ENCODE data around the gene RINT1.
"Not testable (repeated sequence)": the region's sequence is repeated elsewhere in the genome, so short reads cannot be mapped to it uniquely, and the experiment has no call there.

Gene RINT1

DNA sequence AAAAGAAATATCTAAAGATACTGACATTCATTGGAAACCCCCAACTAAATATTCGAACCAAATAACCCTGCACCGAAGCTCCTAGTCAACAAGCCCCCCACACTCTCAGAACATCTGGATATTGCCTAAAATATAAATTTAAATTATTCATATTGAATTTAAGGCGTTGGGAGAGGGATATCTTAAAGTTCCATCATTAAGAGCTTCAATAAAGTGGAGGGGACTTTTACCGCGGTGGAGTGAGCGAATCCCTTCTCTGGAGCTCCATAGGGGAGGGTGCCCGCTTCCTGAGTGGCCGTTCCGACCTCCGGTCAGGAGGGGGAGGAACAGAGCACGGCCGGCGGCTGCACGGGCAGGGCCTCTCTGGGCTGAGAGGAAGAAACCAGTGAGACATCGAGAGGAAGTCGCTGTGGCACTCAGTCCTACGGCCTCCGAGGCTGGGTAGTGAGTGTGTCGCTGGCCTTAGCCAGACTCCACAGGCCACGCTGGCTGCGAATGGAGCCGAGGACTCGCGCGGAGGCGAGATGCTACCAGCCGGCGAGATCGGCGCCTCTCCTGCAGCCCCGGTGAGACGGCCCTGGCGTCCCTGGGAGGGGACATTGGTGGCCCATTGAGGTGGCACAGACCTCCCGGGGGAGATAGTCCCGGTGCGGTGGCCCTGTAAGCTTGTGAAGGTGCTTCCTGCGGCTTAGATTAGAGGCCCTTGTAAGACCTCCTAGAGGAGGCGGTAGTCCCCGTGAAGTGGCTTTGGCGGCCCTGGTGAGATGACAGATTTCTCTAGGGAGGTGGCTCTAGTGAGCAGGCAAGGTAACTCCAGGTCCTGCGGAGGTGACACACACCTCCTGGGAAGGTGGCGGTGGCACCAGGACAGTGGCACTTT lies at the start of gene RINT1:
Gene RINT1, plus strand, starts transcription at position 410 of the 880 bp plus-strand sequence. Its CDS starts 115 bp downstream, at position 525.
- peak; percentile 86 to 92 (median 88) for DNase-seq (ENCODE audit: low read depth in 2 of 3, low spot score in 1 of 3)

DNA sequence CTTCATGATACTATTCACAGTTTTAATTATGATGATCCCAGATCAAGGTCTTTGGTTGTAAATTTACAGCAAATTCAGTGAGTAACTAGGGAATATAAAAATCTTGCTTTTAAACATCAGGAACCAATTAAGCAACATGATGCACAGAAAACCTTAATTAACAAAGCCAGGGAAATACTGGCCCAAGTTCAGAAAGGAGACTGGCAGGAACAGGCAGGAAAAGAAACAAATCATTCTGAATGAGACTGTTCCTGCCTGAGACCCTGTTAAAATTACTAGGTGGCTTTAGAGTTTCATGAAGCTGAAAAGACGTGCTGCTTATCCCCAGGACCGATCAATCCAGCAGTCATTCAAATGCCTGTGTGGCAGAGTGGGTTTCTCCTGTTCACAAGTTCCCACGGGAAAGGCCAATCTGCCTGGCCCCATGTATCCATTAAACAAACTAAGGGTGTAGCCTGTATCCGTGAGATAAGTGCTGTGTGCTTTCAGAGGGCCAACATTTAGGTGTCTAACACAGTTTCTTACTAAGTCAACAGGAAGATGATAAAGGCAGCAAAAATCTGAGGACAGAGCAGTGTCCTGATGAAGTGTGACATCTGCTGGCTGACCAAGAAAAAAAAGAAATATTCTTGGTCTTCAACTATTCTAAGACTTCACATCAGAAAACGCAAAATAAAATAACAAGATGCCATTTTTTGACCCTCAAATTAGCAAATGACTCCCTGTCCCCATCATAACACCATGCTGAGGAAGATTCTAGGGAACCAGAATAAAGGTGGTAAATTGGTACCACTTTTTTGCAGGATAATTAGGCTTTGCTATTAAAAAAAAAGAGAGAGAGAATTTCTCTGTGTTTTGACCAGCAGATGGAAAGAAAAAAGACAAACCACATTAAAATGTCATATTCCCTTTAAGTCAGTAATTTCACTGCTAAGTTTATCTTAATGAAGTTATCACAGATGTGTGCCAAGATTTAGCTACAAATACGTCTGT lies 44.1 kb upstream of the RINT1 start:
- DNase-seq (ENCODE audit: low read depth in 2 of 3, low spot score in 1 of 3) = no peak

DNA sequence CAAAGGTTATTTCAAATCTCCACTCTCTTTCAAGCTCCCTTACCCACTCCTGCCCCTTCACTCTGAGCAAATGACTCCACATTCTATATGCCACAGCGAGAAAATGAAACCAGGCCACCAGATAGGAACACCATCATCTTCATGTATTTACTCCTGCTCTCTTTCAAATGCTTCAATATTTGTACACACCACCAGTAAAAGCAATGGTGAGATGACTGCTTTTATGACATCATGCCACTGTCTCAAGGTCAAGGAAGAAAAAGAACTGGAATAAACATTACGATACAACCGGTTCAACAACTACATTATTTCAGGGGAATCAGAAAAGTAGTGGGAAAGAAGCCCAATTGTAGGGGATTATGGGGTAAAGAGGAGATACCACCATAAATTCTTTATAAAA lies 42.6 kb upstream of the RINT1 start:
- no peak for DNase-seq (ENCODE audit: low read depth in 2 of 3, low spot score in 1 of 3)

DNA sequence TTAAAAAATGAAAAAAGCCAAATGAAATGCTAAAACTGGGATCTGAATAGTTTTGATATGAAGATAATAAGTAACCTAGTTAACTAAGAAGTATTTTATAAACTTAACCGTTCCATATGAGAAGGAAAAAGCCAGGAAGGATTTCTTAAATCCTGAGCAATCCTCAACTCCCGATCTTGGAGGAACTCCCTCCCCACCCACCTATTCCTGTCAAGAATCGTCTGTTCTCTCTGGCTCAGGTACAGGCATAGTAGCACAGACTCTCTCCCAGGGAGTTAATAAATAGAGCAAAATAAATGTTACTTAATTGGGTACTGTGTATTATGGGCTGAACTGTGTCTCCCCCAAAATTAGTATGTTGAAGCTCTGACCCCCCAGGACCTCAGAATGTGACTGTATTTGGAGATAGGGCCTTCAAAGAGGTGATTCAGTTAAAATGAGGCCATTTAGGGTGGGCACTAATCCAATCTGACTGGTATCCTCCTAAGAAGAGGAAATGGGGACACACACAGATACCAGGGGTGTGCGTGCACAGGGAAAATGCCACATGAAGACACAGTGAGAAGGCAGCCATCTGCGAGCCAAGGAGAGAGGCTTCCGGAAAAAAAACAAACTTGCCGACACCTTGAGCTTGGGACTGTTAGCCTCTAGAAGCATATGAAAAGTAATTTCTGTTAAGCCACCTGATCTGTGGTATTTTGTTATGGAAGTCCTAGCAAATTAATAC lies 38.6 kb upstream of the RINT1 start:
- no peak for DNase-seq (ENCODE audit: low read depth in 2 of 3, low spot score in 1 of 3)

DNA sequence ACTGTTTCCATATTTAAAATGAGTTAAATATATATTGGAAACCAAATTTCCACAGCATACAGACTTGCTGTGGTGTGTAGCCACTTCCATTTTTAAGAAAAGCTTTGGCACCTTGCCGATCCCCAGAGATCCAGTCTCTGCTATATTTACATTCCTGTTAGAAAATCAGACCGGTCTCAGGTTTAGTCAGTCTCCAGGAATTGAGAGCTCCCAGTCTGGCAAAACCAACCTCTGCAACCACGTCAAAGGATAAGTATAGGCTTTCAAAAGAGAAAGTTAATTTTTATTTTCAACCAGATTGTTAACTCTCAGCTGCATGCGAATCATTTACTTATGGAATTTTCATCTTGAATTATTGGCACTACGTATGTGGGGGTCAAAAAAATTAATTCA lies 38.1 kb upstream of the RINT1 start:
- no peak for DNase-seq (ENCODE audit: low read depth in 2 of 3, low spot score in 1 of 3)

DNA sequence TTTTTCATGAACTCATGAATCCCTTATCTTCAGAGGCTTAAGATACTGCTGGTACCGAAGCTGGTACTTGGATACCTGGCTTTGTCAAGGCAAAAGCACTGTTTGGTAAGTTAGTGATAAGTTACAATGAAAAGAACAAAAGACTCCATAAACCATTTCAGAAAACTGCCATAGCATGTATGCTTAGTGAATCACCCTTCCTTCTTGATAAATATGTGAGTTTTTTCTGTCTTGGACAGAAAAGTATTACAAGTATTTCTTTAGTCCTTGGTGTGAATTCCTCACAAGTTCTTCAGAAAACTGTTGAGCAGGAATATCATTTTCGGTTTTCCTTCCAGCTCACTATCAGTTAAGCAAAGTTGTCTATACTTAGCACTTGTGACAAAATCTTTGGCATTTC lies 35.5 kb upstream of the RINT1 start:
- DNase-seq (ENCODE audit: low read depth in 2 of 3, low spot score in 1 of 3) = no peak

DNA sequence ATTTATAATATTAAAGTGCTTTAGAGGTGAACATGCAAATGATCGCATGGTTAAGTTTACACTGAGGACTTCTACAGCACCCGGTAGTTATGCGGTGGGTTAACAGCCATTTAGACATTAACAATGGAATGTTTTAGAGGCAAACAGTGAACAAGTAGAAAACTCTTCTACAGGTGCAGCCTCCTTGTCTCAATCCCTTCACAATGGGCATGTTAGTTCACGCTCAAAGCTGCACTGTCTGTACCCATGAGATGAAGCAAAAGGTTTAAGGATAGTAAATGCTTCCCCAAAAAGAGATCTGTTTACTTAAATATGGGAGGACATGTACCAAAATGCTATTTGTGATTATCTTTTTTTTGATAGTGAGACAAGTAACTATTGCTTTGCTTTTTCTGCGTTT lies 35.0 kb upstream of the RINT1 start:
- no peak for DNase-seq (ENCODE audit: low read depth in 2 of 3, low spot score in 1 of 3)

DNA sequence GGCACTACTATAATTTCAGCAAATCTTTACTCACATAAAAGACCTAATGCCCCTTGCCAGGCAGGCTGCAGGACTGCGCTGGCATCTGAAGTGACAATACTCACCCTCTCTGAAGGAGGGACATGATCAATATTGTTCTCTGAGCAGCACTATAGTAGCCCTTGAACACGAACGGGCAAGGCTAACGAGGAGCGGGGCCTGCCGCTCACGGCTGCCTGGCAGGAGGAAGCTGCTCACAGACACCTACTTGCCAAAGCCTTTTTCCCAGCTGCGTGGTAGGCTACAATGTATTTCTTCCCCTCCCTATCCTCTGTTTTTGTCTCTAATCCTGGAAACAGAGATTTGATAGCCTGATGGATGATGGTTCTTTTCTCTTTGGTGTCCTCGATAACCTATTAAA lies 29.8 kb upstream of the RINT1 start:
- no peak for DNase-seq (ENCODE audit: low read depth in 2 of 3, low spot score in 1 of 3)

DNA sequence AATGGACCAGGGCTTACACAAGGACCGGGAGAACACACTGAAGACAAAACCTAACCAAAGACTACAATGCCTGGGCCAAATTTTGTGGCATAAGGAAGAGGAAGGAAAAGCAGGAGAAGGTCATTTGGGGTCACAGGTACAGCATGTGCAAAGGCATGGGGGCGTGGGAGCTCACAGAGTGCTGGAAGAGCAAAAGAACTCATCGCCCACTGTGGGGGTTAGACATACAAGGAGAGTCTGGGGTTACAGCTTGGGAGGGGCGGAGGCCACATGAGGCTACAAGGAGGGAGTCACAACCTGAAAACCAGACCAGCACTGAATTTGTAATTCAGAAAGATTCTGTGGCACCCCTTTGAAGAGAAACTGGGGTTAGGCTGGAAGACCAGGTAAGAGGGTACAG lies 19.6 kb upstream of the RINT1 start:
- no peak for DNase-seq (ENCODE audit: low read depth in 2 of 3, low spot score in 1 of 3)

DNA sequence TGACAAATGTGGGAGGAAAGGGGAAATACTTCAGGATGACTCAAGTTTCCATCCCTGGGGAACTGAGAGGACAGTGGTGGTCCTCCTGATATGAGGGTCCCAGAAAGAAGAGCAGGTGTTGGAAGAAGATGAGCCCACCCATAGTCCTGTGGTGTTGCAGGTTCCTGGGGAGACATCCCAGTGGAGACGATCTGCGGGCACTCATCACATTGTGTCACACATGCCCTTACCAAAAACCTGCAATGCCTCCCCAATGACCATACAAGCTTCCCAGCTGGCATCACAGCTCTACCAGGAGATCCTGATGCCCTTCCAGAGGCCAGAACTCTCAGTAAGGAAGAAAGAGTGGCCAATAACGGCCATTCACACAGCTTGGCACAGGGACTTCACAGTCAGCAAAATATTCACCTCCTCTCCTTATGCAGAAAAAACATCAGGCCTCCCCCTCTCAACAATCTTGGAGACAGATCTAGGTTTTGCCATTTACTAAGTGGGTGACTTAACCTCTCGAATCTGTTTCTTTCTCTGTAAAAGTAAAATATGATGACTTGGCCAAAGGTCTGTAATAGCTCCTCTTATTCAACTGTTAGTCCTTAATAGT lies 19.0 kb upstream of the RINT1 start:
- DNase-seq (ENCODE audit: low read depth in 2 of 3, low spot score in 1 of 3) = no peak

DNA sequence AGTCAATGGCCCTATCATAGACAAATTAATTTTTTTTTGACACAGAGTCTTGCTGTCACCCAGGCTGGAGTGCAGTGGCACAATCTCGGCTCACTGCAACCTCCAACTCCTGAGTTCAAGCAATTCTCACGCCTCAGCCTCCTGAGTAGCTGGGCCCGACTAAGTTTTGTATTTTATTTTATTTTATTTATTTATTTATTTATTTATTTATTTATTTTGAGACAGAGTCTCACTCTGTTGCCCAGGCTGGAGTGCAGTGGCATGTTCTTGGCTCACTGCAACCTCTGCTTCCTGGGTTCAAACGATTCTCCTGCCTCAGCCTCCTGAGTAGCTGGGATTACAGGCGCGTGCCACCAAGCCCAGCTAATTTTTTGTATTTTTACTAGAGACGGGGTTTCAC lies 16.4 kb upstream of the RINT1 start:
- not testable (repeated sequence) for DNase-seq (ENCODE audit: low read depth in 2 of 3, low spot score in 1 of 3)

DNA sequence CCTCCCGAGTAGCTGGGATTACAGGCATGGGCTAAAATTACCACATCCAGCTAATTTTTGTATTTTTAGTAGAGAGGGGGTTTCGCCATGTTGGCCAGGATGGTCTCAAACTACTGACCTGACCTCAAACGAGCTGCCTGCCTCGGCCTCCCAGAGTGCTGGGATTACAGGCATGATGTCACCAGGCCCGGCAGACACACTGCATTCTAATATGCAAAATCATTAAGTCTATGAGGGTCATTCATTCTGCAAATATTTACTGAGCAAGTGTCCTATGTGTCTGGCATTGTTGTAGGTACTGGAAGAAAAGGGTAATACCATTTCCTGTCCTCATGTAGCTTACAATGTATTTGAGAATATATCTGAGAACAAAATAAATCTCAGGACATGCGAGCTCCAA lies 12.6 kb upstream of the RINT1 start:
- no peak for DNase-seq (ENCODE audit: low read depth in 2 of 3, low spot score in 1 of 3)

DNA sequence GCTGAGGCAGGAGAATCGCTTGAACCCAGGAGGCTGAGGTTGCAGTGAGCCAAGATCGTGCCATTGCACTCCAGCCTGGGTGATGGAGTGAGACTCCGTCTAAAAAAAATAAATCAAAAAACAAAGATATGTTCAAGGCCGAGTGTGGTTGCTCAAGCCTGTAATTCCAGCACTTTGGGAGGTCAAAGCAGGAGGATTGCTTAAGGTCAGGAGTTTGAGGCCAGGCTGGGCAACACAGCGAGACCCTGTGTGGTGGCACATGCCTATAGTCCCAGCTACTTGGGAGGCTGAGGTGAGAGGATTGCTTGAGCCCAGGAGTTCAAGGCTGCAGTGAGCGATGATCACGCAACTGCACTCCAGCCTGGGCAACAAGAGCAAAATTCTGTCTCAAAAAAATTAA lies 11.4 kb upstream of the RINT1 start:
- not testable (repeated sequence) for DNase-seq (ENCODE audit: low read depth in 2 of 3, low spot score in 1 of 3)

DNA sequence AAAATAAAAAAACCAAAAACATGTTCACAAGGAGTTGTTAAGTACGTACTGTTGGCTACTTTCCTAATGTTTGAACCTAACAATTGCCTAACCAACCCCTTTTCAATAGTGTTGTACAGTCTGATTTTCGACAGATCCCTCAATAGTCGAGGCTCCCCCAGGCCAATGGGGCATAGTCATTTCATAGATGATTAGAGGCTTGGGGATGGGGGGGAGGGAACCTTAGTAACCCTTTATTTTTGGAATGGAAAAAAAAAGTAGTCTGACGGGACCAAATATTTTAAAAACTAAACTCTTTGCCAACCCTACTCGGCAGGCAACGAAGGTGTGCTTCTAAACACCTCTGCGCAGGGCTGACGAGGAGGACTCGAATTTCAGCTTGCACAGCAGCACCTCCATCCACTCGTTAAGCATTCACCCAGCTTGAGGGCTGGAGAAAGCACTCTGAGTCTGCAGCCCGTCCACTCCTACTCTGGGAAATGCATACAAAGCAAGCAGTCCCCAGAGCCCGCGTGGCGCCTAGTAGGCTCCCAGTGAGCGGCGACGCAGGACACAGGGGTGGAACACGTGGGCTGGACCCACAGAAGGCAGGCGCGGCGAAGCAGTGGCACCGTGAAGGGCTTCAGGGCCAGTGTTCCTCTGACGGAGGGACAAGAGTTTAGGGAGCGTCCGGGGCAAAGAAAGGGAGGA lies 10.8 kb upstream of the RINT1 start:
- peak; percentile 29 to 46 (median 35) for DNase-seq (ENCODE audit: low read depth in 2 of 3, low spot score in 1 of 3)

DNA sequence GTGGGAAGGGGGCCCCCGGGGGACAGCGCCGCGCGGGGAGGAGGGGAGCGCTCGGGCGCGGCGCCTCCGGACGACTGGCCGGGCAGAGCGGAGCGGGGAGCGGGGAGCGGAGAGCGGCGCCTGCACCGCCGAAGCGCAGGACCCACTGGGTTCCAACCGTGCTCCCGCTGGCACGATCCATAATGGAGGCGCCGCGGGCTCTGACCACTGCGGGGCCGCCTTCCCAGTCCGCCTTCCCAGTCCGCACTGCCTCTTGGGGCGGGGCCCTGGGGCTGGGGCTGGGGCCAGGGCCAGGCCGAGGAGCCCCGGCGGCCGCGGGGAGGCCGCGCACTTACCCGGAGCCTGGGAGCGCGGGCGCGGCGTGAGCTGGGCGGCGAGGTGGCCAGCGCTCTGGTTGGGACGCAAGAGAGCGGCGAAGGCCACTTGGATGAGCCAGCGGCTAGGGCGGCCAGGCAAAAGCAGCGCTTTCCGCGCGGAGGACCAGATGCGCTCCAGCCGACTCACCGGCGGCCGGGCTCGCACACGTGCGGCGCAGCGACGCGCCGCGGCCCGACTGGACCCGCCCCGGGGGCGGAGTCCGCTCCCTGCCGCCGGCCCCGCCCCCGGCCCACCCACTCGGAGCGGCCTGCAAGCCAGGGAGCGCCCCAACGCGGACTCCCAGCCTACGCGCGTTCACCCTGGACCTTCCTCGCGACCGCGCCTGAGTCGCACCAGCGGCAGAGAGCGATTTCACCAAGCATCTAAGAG lies 10.1 kb upstream of the RINT1 start, which contains the start of gene PUS7:
Gene PUS7, minus strand, starts transcription at position 555 of the 747 bp plus-strand sequence. CDS start 13,759 bp downstream, outside the sequence.
- peak; percentile 64 to 82 (median 68) for DNase-seq (ENCODE audit: low read depth in 2 of 3, low spot score in 1 of 3)

DNA sequence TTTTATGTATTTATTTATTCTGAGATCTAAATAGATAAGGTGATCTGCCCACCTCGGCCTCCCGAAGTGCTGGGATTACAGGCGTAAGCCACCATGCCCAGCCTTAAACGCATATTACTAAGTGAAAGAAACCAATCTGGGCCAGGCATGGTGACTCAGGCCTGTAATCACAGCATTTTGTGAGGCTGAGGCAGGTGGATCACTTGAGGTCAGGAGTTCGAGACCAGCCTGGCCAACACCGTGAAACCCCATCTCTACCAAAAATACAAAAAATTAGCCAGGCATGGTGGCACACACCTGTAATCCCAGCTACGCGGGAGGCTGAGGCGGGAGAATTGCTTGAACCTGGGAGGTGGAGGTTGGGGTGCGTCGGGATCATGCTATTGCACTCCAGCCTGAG lies 7.6 kb upstream of the RINT1 start:
- not testable (repeated sequence) for DNase-seq (ENCODE audit: low read depth in 2 of 3, low spot score in 1 of 3)

DNA sequence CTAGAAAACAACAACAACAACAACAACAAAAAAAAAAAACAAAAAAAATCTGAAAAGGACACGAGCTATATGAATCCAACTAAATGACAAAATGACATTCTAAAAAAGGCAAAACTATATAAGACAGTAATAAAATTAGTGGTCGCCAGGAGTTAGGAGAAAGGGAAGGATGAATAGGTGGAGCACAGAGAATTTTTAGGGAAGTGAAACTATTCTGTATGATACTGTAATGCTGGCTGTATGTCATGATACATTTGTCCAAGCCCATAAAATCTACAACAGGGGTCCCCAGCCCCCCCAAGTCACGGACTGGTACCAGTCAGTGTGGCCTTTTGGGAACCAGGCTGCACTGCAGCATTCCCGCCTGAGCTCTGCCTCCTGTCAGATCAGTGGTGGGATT lies 7.2 kb upstream of the RINT1 start:
- DNase-seq (ENCODE audit: low read depth in 2 of 3, low spot score in 1 of 3) = no peak

DNA sequence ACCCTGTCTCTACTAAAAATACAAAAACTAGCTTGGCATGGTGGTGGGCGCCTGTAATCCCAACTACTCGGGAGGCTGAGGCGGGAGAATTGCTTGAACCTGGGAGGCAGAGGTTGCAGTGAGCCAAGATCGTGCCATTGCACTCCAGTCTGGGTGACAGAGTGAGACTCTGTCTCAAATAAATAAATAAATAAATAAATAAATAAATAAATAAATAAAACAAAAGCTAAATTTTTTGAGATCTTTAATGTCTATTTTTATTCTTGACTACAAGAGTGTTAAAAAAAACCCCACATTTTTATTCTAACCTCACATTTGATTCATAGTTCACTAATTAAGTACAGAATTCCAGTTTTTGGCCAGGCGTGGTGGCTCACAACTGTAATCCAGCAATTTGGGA lies 4.3 kb upstream of the RINT1 start:
- not testable (repeated sequence) for DNase-seq (ENCODE audit: low read depth in 2 of 3, low spot score in 1 of 3)

DNA sequence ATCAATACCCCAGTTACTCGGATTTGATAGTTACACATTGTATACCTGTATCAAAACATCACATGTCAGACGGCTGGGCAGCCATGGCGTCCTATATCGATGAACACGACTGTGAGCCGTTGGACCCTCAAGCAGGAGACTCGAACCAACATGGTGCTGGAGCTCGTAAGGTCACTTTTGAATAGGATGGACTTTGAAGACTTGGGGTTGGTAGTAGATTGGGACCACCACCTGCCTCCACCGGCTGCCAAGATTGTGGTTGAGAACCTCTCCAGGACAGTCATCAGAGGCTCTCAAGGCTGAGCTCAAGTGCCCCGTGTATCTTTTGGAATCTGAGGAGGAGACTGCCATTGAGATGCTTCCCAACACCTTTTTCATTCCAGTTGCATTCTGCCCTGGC lies 1.9 kb upstream of the RINT1 start:
- no peak for DNase-seq (ENCODE audit: low read depth in 2 of 3, low spot score in 1 of 3)
